GM18868 (cell line): ENCODE results near the gene BPIFA3.

Source experiments
- ATAC-seq: cut with Tn5 transposase; IDR thresholded peaks from one replicate; pipeline ENCODE4 v1.9.1; 2021; ENCODE audit warnings: mild to moderate bottlenecking, moderate library complexity; ENCODE audit not compliant: unreplicated experiment

The BPIFA3 gene

DNA sequence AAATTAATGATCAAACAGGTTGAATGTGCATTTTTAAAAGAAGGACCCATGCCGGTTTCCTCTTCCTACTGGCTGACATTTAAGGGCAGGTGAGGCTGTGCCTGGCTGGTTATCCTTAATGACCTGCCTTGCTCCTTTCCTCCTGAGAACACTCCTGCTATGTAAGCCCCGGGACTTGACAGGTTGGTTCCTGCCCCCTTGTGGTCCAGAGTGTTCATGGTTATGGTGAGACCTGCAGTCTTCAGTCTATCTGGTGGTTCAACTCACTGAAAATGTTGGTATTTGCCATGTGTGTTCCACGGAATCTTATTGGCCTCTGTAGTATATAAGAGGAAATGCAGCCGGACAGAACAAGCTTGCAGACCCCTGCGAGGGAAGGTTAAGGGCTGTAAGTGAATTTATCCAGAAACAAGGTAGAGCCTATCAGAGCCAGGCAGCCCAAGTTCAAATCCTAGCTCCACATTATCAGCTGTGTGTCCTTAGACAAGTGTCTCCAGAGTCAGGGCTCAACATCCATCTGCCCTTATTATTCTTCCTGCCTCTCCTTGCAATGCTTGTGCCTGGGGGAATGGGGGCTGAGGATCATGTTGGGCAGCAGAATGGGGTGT, 5.2 kb upstream of the BPIFA3 start:
- no peak for ATAC-seq

DNA sequence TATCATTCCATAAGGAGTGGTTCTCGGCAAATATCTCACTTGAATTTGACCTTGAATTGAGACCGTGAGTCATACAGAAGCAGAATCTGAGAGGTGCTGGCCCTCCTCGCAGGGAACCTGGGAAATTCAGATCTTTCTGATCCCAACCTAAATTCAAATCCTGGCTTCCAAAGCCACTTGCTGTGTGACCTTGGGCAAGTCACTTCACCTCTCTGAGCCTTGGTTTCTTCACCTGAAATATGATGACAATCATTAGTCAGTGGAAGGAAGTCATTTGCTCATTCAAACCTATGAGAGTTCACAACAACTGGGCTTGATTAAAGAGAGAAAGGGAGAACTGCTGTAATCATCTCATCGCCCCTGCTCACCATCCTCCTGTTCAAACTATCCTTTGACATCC, 7.2 kb downstream of the BPIFA3 start:
- ATAC-seq = no peak

DNA sequence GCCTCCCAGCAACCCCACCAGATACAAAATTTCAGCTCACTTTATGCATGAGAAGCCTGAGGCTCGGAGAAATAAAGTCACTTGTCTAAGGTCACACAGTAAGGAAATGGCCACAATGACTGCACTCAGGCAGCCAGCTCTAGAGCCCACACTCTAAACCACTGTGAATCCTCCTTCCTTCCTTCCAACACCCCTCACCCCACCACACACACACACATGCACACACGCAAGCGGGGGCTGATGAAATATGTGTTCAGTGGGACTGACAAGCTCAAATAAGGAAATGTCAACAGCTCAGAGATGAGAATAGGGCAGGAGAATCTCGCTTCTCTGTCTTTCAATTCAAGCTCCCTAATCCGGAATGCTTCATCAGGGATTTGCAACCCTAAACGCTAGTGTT, 12.7 kb downstream of the BPIFA3 start:
- no peak for ATAC-seq

DNA sequence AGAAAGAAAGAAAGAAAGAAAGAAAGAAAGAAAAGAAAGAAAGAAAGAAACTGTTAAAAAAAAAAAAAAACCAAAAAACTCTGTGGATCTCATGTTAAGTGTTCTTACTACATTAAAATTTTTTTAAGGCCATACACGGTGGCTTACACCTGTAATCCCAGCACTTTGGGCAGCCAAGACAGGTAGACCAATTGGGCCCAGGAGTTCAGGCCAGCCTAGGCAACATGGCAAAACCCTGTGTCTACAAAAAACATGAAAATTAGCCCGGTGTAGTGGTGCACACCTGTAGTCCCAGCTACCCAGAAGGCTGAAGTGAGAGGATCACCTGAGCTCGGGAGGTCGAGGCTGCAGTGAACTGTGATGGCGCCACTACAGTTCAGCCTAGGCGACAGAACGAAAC, 14.1 kb downstream of the BPIFA3 start:
- ATAC-seq = no peak

DNA sequence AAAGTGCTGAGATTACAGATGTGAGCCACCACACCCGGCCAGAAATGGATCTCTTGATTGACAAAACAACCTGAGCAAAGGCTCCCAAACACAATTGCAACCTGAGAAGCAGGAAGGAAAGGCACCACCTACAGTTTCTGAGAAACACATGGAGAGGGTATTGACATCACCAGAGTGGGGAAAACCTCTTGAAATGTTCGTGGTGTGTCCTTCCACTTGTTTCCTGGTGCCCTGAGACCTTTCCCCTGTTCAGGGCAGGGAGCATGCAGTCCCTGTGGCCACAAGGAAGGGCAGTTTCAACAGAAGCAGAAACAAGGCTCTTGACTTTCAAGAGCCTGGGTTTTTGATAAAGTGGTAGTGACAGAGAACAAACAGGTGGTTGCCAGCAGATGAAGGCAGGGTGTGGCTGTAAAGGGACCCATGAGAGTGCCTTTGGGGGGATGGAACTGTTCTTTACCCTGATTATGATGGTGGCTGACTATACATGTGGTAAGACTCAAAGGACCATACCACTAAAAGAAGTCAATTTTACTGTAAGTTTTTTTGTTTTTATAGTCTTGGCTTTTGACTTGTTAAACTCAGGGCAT, 15.4 kb downstream of the BPIFA3 start:
- no peak for ATAC-seq

DNA sequence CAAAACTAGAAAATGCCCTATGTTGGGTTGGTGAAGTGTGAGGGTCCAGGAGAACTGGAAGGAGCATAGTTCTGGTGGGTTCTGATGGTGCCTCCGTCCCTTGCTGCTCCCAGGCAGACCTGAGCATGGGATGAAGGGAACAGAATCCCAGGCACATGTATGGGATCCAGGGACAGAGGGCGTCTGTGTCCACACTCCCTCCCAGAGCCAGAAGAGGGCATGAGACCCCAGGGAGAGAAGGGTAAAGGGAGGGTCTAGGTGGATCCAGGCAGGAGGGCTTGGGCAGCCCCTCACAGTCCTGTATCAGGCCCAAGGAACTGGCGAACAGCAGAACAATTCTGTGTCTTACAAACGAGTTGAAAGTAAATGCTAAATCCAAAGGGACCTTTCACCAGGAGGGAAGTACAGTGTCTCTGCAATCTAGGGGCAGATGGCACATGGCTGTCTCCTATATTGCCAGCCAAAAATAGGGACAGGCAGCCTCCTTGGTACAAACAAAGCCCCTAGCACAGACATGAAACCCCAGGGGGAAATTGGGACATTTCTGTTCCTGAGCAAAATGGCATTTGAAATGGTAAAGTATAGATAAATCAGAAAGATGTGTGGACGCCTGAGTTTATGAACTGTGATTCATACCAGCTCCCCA, 16.1 kb downstream of the BPIFA3 start:
- no peak for ATAC-seq

DNA sequence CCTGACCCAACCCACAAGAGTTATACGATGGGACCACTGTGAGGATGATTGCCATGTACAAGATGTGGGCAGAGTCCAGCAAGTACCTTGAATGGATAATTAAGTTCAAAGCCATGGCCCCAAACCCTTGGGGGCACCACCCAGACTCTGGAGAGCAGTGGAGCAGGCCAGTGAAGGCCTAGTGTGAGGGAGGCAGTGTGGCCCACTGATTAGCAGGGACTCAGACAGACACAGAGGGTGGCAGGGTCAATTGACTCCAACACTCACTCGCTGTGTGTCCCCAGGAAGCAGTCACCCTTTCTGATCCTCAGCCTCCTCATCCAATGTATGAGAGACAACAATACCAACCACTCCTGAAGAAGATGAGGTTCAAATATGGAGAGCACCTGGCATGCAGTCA, 16.9 kb downstream of the BPIFA3 start:
- ATAC-seq = no peak

DNA sequence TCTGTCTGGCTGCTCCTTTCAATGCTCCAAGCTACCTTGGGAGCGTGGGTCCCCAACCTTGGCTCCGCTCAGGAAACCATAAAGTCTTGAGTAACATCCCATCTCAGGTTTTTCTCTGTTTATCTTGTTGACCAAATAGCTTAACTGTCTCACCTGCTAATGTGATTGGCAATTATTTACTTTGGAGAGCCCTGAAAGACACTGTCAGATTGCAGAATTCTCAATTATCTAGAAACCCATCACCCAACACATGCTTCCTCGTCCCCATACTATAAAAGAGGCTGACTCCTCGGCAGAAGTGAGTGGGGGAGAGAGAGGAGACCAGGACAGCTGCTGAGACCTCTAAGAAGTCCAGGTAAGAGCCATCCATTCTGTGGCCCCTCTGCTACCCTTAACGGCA, 18.5 kb downstream of the BPIFA3 start, which contains the start of gene BPIFA1:
BPIFA1 (plus strand) TSS at position 301 of the 400 bp plus-strand sequence. CDS start 1,716 bp downstream, outside the sequence.
- no peak for ATAC-seq

DNA sequence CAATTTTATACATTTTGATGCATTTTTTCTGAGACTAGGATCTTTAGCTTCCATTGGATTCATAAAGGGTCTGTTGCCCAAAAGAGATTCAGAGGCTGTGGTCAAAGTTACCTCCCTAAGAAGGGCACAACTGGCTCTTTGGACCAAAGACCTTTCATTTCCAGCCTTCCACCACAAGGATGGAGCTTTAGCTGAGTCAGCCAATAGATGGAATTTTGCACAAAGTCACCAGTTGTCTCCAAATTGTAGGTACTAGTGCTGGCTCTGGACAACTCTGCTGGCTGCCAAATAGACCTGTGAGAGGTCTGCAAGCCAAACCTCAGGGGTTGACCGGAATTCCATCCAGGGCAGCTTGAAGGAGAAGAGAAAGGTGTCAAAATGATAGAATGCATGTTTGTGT, 19.2 kb downstream of the BPIFA3 start:
- ATAC-seq = no peak

DNA sequence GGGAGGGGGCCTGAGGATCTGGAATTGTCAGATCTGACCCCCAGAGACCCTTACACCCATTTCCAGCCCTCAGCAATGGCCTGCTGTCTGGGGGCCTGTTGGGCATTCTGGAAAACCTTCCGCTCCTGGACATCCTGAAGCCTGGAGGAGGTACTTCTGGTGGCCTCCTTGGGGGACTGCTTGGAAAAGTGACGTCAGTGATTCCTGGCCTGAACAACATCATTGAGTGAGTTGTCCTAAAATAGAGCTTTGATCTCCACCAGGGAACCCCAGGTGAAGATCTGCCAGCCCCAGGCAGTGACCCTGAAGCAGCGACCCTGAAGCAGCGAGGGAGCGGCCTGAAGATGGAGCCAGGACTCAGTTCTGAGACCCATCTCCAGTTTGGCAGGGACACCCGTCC, 20.8 kb downstream of the BPIFA3 start:
- no peak for ATAC-seq

DNA sequence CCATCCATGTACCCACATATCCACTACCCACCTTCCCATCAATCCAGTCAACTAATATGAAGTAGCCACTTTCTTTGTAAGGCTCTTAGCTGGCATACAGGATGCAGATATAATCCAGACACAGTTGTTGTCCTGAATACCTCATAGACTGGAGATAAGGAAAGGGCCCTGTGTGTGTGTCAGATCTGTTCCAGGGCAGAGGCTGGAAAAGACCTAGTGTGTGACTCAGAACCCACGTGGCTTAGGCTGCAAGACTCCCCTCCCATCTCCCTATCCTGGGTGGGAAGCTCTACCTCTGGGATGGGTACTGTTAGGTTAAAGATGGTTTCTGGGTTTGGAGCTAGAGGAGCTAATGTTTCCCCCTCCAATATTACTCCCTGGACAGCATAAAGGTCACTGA, 22.3 kb downstream of the BPIFA3 start:
- no peak for ATAC-seq

DNA sequence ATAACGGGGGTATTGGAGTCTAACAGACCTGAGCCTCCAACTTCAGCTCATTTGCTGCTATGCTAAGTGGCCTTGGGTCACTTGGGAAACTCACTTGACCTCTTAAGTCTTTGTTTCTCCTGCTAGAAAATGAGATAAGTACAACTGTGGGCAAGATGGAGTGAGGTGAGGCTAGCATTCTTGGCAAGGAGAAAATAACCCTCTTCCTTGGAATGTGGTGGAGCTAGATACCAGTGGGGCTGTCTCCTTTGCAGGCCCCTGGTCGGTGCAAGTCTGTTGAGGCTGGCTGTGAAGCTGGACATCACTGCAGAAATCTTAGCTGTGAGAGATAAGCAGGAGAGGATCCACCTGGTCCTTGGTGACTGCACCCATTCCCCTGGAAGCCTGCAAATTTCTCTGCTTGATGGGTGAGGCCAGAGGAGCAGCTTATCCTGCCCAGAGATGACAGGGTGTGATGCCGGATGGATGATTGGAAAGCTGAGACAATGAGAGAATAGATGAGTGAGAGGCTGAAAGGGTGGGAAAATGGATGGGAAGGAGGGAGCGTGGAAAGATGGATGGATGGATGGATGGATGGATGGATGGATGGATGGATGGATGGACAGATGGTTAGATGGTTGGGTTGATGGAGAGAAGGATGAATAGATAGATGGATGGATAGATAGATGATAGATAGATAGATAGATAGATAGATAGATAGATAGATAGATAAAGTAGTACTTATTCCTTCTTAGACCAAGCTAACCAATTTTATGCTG, 23.0 kb downstream of the BPIFA3 start:
- ATAC-seq = no peak

DNA sequence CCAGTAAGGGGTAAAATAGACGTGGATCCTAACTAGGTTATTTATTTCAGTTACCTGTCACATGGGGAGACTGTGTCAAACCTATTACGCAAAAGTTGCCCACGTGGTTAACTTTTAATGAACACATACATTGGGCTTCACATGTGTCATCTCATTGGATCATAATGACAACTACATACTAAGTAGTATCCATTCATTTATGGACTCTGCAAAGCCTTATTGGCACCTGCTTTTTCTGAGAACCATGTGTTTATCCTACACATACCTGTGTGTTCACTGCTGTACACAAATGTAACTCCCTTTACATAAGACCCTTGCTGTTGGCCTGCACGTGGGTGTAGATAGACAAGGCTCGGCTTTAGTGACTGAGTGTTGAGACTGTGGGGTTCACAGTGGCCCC, 23.8 kb downstream of the BPIFA3 start:
- ATAC-seq = no peak

DNA sequence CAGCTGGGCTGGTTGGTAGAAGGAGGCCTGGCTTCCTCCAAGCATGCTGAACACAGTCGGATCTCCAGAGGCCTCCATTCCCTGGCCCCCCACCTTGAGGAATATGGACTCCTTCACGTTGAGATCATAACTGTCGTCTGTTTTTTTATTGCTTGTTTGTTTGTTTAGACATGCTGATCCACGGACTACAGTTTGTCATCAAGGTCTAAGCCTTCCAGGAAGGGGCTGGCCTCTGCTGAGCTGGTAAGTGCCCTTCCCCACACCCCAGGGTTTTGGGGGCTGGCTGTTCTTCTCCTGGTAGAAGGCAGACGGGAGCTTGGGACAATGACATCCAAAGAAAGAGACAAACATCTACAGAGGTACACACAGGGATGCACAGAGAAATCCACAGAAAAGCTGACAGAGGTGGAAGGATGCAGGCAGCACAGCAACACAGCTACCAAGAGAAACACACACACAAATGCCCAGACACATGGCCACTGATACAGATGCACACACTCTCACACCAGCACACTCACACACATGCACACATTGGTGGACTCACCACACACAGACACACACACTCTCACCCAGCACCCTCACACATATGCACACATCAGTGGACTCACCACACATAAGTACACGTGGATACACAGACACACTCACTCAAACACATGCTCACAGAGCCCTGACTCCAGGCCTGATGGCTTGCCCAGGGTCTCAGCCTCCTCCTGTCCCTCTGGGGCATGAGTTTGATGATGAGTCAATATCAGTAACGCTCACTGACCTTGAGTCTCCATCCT, 25.4 kb downstream of the BPIFA3 start:
- no peak for ATAC-seq

DNA sequence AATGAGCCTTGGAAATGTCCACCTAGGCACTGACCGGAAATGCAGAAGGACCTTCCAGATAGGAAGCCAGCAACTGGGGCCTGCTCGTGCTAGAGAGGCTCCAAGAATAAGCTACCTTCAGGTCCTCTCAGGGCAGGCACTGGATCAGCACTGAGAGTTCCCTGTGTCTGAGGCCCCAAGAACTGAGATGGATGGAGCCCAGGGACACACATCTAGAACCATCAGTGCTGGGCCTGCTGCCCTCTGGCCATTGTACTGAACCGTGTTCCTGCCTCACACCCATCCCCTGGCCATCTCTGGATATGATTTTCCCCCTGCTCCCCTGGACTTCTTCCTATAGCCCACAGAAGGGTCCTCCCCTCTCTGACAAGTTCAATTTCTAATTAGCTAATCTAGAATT, 28.9 kb downstream of the BPIFA3 start:
- ATAC-seq = no peak

DNA sequence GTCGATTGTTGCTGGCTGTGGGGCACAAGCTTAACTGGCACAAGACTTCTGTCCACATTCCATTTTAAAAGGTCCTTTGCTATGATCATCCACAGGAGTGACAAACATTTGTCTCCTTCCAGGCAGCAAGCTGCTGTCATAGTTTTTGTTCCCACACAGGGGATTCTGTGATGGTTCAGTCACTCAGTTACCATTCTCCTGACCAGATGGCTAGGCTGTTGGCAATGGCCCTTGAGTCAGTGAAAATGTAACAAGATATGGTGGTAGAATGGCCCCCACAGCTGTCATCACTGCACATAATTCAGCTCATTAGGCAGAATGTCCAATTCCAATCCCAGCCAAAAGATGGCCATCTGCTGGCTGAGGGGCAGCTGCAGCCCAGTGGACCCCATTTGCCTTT, 32.3 kb downstream of the BPIFA3 start:
- no peak for ATAC-seq

DNA sequence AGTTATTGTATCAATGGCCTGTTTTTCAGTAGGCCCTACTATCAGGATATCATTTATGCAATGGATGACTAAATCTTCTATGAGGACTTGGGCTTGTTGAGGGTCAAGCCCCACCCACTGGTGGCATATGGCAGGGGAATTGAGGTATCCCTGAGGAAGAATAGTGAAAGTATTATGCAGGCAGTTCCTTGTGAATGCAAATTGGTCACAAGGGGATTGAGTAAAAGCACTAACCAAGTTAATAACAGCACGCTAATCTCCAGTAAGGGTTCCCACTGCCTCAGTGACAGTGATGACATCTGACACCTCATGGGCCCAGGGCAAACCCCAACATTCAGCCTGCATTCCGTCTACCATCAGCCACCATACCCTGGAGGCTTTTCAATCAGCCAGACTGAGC, 33.5 kb downstream of the BPIFA3 start:
- no peak for ATAC-seq

DNA sequence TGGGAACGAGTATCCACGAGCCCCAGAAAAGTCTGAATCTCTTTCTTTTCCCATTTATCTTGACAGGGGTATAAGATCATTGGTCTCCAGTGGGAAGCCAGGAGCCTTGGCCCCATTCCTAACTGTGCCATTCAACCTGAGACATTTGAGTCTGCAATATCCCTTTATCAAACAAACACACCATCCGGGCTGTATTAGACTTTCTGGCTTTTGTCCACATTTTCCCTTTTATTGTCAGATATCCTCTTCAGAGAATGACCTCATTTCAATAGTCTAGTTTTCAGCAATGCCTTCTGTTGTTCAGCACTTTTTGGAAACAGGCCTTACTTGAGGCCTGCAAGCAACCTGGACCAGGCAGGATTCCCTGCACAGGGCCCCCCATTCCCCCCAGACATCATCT, 34.3 kb downstream of the BPIFA3 start:
- no peak for ATAC-seq

DNA sequence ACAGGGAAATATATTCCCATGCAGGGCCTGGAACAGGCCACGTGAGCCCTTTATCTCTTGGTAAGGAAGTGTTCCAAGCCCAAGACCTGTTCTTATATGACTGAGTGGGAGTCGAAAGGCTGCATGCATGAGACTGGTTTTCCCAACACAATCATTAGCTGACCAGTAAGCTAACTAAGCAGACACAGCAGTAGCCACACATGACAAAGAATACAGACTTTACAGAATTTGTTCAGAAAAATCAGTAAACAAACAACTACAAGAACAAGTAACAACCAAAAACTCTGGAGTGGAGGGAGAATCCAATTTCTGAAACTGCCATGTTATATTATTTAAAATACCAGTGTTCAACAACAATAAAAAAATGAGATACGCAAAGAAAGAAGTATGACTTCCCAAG, 35.3 kb downstream of the BPIFA3 start:
- ATAC-seq = no peak

DNA sequence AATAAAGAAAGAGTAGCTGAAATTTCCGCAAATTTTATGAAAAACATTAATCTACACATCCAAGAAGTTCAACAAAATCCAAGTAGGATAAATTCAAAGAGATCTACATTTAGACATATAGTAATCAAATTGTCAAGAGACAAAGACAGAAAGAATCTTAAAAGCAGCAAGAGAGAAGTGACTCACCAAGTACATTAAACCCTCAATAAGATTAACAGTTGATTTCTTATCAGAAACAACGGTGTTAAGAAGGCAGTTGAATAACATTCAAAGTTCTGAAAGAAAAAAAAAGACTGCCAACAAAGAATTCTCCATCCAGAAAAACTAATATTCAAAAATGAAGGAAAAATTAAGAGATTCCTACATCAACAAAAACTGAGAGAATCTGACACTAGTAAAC, 37.9 kb downstream of the BPIFA3 start:
- ATAC-seq = no peak

DNA sequence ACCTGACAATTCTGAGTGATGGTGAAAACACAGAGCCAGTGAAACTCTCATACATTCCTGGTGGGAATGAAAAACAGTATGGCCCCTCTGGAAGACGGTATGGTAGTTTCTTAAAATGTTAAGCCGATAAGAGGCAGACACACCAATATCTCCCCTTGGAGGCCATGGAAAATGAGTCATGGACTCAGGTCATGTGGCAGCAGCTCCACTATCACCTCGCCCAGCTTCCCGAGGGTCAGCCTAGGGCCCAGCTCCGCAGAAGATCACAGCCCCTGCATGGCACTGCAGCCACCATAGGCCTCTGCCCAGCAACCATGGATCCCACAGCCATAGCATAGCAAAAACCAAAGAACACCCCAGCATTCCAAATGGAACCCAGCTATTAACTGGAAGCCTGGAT, 40.1 kb downstream of the BPIFA3 start:
- ATAC-seq = no peak
